Neural cell (in vitro differentiated cells): Measurements from ENCODE around the gene ASPRV1. TPM values are rescaled to one million over a fixed set of nuclear protein-coding genes. Genes with fewer than 3 reads are reported as not detected.

Source experiments
- H2AFZ ChIP-seq: fragments of 200-600, 300-800 bp; sonication (generic), shearing (Covaris generic); 2 replicates; pipeline ENCODE4 v1.6.0; 2014; ENCODE audit warnings: low read depth, mild to moderate bottlenecking, antibody characterized with exemption, low read length, moderate library complexity
- H3F3A ChIP-seq: fragments of 200-600 bp; shearing (Covaris generic); 2 replicates; pipeline ENCODE4 v1.6.1; 2016; ENCODE audit warnings: mild to moderate bottlenecking, moderate library complexity, mixed read lengths, antibody characterized with exemption, low read length; ENCODE audit not compliant: insufficient read depth, poor library complexity, severe bottlenecking
- H3K27ac ChIP-seq: fragments of 200-600, 300-800 bp; sonication (generic), shearing (Covaris generic); 2 replicates; pipeline ENCODE4 v1.5.1; 2014; ENCODE audit warnings: mild to moderate bottlenecking, low read length, moderate library complexity
- H3K27me3 ChIP-seq: fragments of 300-800, 200-600 bp; sonication (generic), shearing (Covaris generic); 2 replicates; pipeline ENCODE4 v1.6.0; 2014; ENCODE audit warnings: mild to moderate bottlenecking, low read depth, low read length, moderate library complexity; ENCODE audit not compliant: insufficient read depth
- H3K36me3 ChIP-seq: fragments of 300-800, 200-600 bp; sonication (generic), shearing (Covaris generic); 2 replicates; pipeline ENCODE4 v1.5.1; 2014; ENCODE audit warnings: mild to moderate bottlenecking, antibody characterized with exemption, low read length, moderate library complexity; ENCODE audit not compliant: insufficient read depth
- H3K4me2 ChIP-seq: fragments of 300-800, 200-600 bp; sonication (generic), shearing (Covaris generic); 2 replicates; pipeline ENCODE4 v1.6.0; 2014; ENCODE audit warnings: mild to moderate bottlenecking, low read length
- H3K4me3 ChIP-seq: fragments of 300-800, 200-600 bp; sonication (generic), shearing (Covaris generic); 2 replicates; pipeline ENCODE4 v1.5.1; 2014; ENCODE audit warnings: mild to moderate bottlenecking, low read length, moderate library complexity
- H3K79me2 ChIP-seq: fragments of 200-600 bp; shearing (Covaris generic); replicated peaks from 2 replicates; pipeline ENCODE4 v1.6.0; 2014; ENCODE audit warnings: mild to moderate bottlenecking, low read length, moderate library complexity; ENCODE audit not compliant: insufficient read depth
- H3K9ac ChIP-seq: fragments of 300-800, 200-600 bp; sonication (generic), shearing (Covaris generic); 2 replicates; pipeline ENCODE4 v1.6.1; 2016; ENCODE audit warnings: mild to moderate bottlenecking, low read length, mixed read lengths
- H3K9me2 ChIP-seq: fragments of 200-600 bp; shearing (Covaris generic); 2 replicates; pipeline ENCODE4 v1.6.1; 2016; ENCODE audit warnings: mild to moderate bottlenecking, low read length, mixed read lengths; ENCODE audit not compliant: insufficient read depth
- H3K9me3 ChIP-seq: fragments of 200-600, 300-800 bp; sonication (generic), shearing (Covaris generic); 2 replicates; pipeline ENCODE4 v1.6.1; 2016; ENCODE audit warnings: mild to moderate bottlenecking, mixed run types, low read length, moderate library complexity, mixed read lengths
- H4K20me1 ChIP-seq: fragments of 200-600 bp; shearing (Covaris generic); 2 replicates; pipeline ENCODE4 v1.6.1; 2016; ENCODE audit warnings: mild to moderate bottlenecking, mixed run types; ENCODE audit not compliant: insufficient read depth
- CTCF ChIP-seq: fragments of 450-650 bp; IDR thresholded peaks from 2 replicates; pipeline ENCODE4 v1.5.1; 2014; ENCODE audit warnings: antibody characterized with exemption, mild to moderate bottlenecking, moderate library complexity; ENCODE audit not compliant: poor library complexity, severe bottlenecking
- EP300 ChIP-seq: fragments of 450-650 bp; conservative IDR thresholded peaks from 2 replicates; pipeline ENCODE4 v1.6.1; 2014; ENCODE audit warnings: antibody characterized with exemption, mild to moderate bottlenecking, moderate library complexity; ENCODE audit not compliant: poor library complexity, severe bottlenecking
- EZH2 ChIP-seq: fragments of 200-600, 300-800 bp; shearing (Covaris generic), sonication (generic); IDR thresholded peaks from 2 replicates; pipeline ENCODE4 v1.6.1; 2014; ENCODE audit warnings: antibody characterized with exemption, low read length, borderline replicate concordance, mild to moderate bottlenecking; ENCODE audit not compliant: insufficient read depth, poor library complexity, severe bottlenecking
- MXI1 ChIP-seq: fragments of 450-650 bp; conservative IDR thresholded peaks from 2 replicates; pipeline ENCODE4 v1.6.1; 2014; ENCODE audit warnings: antibody characterized with exemption, mild to moderate bottlenecking; ENCODE audit not compliant: poor library complexity, severe bottlenecking
- POLR2AphosphoS5 ChIP-seq: IDR thresholded peaks from 2 replicates; pipeline ENCODE4 v1.6.1; 2012
- RAD21 ChIP-seq: fragments of 450-650 bp; conservative IDR thresholded peaks from 2 replicates; pipeline ENCODE4 v1.6.1; 2014; ENCODE audit warnings: antibody characterized with exemption, mild to moderate bottlenecking, moderate library complexity
- REST ChIP-seq: IDR thresholded peaks from 2 replicates; pipeline ENCODE4 v1.6.1; 2012; ENCODE audit warnings: borderline replicate concordance
- SMC3 ChIP-seq: fragments of 450-650 bp; conservative IDR thresholded peaks from 2 replicates; pipeline ENCODE4 v1.6.1; 2014; ENCODE audit warnings: antibody characterized with exemption, mild to moderate bottlenecking, moderate library complexity; ENCODE audit not compliant: poor library complexity
- TAF1 ChIP-seq: IDR thresholded peaks from 2 replicates; pipeline ENCODE4 v1.6.1; 2012; ENCODE audit warnings: low read depth
- polyA plus RNA-seq: library from polyadenylated mRNA; depleted of rRNA; stranded (reverse); fragments of >200 nt; gene quantifications from 2 replicates; pipeline ENCODE4 v1.2.3, GENCODE V29; 2014

Gene ASPRV1
- polyA plus RNA-seq, 1 donor from 2014 or later, result 6.3 TPM

- no peak overlapping the region for H2AFZ ChIP-seq
- H3K27ac ChIP-seq, result no peak overlapping the region
- TF ChIP-seq EZH2, result no peak
Measured at GRCh38 chr2:69989441-69990105, 28.1 kb upstream of the ASPRV1 start.

GRCh38 chr2:69989009-69989408 is 27.6 kb upstream of the ASPRV1 start:
- no peaks in the 10 kb centered on the region for H3K9me2 ChIP-seq
- no peaks in the 10 kb centered on the region for H3F3A ChIP-seq
- H3K4me2 ChIP-seq, result no peak overlapping the region
- H3K27me3 ChIP-seq, result no peaks in the 10 kb centered on the region
- H3K4me3 ChIP-seq, result no peak overlapping the region
- no peaks in the 10 kb centered on the region for H4K20me1 ChIP-seq
- no peak overlapping the region for H3K27ac ChIP-seq
- H2AFZ ChIP-seq, result no peak overlapping the region
- H3K9ac ChIP-seq, result no peak overlapping the region
- no peaks in the 10 kb centered on the region for H3K9me3 ChIP-seq
- TF ChIP-seq EZH2, result no peak
- no peak for TF ChIP-seq POLR2AphosphoS5
- no peak for TF ChIP-seq SMC3
- TF ChIP-seq MXI1, result no peak
- TF ChIP-seq RAD21, result no peak
- TF ChIP-seq CTCF, result no peak
- TF ChIP-seq EP300, result no peak
- TF ChIP-seq TAF1, result no peak
- H3K79me2 ChIP-seq, result no peaks in the 10 kb centered on the region
- peaks cover 9% of the 10 kb centered on the region for H3K36me3 ChIP-seq

More at GRCh38 chr2:69989441-69990105, 28.1 kb upstream of the ASPRV1 start:
- Histone ChIP-seq H3K9me2 (no peaks in the 10 kb centered on the region), H3K9me3 (no peaks in the 10 kb centered on the region), H3F3A (no peaks in the 10 kb centered on the region), H3K27me3 (no peaks in the 10 kb centered on the region), H4K20me1 (no peaks in the 10 kb centered on the region), H3K36me3 (peaks cover 13% of the 10 kb centered on the region), H3K4me3 (no peak overlapping the region), H3K4me2 (no peak overlapping the region), H3K79me2 (no peaks in the 10 kb centered on the region), H3K9ac (no peak overlapping the region)

- no peak overlapping the region for H3K27ac ChIP-seq
- H3K4me3 ChIP-seq, result no peak overlapping the region
- H3K27me3 ChIP-seq, result no peaks in the 10 kb centered on the region
- no peaks in the 10 kb centered on the region for H4K20me1 ChIP-seq
- H3K9me2 ChIP-seq, result no peaks in the 10 kb centered on the region
- no peaks in the 10 kb centered on the region for H3K9me3 ChIP-seq
- H3K9ac ChIP-seq, result no peak overlapping the region
- peaks cover 5% of the 10 kb centered on the region for H3K36me3 ChIP-seq
- no peak overlapping the region for H3K4me2 ChIP-seq
- H2AFZ ChIP-seq, result no peak overlapping the region
- H3K79me2 ChIP-seq, result no peaks in the 10 kb centered on the region
- H3F3A ChIP-seq, result no peaks in the 10 kb centered on the region
- TF ChIP-seq TAF1, result no peak
- TF ChIP-seq SMC3, result no peak
- no peak for TF ChIP-seq MXI1
- TF ChIP-seq REST, result no peak
- no peak for TF ChIP-seq RAD21
- no peak for TF ChIP-seq EZH2
- TF ChIP-seq POLR2AphosphoS5, result no peak
- TF ChIP-seq CTCF, result no peak
- TF ChIP-seq EP300, result no peak
Measured at GRCh38 chr2:69988086-69988635, 26.7 kb upstream of the ASPRV1 start.
